MCF 10A (cell line): Measurements from ENCODE around the gene TUBB3. TPM values are rescaled to one million over a fixed set of nuclear protein-coding genes. Genes with fewer than 3 reads are reported as not detected.
"Not testable (repeated sequence)": the region's sequence is repeated elsewhere in the genome, so short reads cannot be mapped to it uniquely, and the experiment has no call there.

Experiments used
- Bru-seq: library from RNA; stranded (reverse); fragments of 400-500 nt; gene quantifications from one replicate; lab custom pipeline; 2021; lab: Mats Ljungman, UMichigan
- BruChase-seq, 2 experiments: library from RNA; stranded (reverse); fragments of 400-500 nt; gene quantifications; one replicate each; lab custom pipeline; 2021; lab: Mats Ljungman, UMichigan
- BruUV-seq: library from RNA; stranded (reverse); fragments of 400-500 nt; replicated peaks from 2 replicates; lab custom pipeline; 2021; lab: Mats Ljungman, UMichigan
- CTCF ChIA-PET: fragments of 300-600 bp; sonication (Branson Sonifier 250); formaldehyde crosslinking; extraction: SDS; loops from one replicate; lab custom pipeline; 2021; ENCODE audit warnings: antibody characterized with exemption, inconsistent platforms; lab: Yijun Ruan, JAX
- POLR2A ChIA-PET: fragments of 300-600, 350-650 bp; sonication (Branson Sonifier 250); formaldehyde crosslinking; extraction: SDS; loops from one replicate; lab custom pipeline; 2020; ENCODE audit warnings: antibody characterized with exemption, inconsistent platforms; lab: Yijun Ruan, JAX
- DNase-seq: peaks from one replicate; pipeline ENCODE4 v3.0.0-alpha.2; 2018; ENCODE audit not compliant: unreplicated experiment
- H3K27ac Mint-ChIP-seq: one replicate; pipeline ENCODE4 v1.8.0; 2022; ENCODE audit warnings: mild to moderate bottlenecking, low read depth, mixed read lengths; ENCODE audit not compliant: unreplicated experiment
- H3K27me3 Mint-ChIP-seq: one replicate; pipeline ENCODE4 v1.8.0; 2022; ENCODE audit warnings: mixed read lengths; ENCODE audit not compliant: insufficient read depth, unreplicated experiment
- H3K36me3 Mint-ChIP-seq: one replicate; pipeline ENCODE4 v1.8.0; 2022; ENCODE audit warnings: mild to moderate bottlenecking, moderate library complexity, mixed read lengths; ENCODE audit not compliant: insufficient read depth, unreplicated experiment
- H3K4me1 Mint-ChIP-seq: one replicate; pipeline ENCODE4 v1.8.0; 2022; ENCODE audit warnings: mixed read lengths; ENCODE audit not compliant: insufficient read depth, unreplicated experiment
- H3K4me3 Mint-ChIP-seq: one replicate; pipeline ENCODE4 v1.8.0; 2022; ENCODE audit warnings: mild to moderate bottlenecking, moderate library complexity, mixed read lengths; ENCODE audit not compliant: unreplicated experiment
- H3K9me3 Mint-ChIP-seq: one replicate; pipeline ENCODE4 v1.8.0; 2022; ENCODE audit warnings: mixed read lengths; ENCODE audit not compliant: unreplicated experiment
- intact Hi-C: fragments of 100-400 bp; cut with micrococcal nuclease; formaldehyde crosslinking; loops from 2 replicates; pipeline ENCODE4 v1.14.1; 2022
- long read RNA-seq: library from polyadenylated mRNA; stranded (forward); transcript quantifications from one replicate; pipeline ENCODE4 v2.0.0, GENCODE V29; 2022
- total RNA-seq: library from RNA; stranded (reverse); gene quantifications from 2 replicates; pipeline ENCODE4 v1.2.3, GENCODE V29; 2022
- TF ChIP-seq, protein P1 (sequence below): fragments of 200-600 bp; IDR thresholded peaks from one replicate; pipeline ENCODE4 v1.8.0; 2022; ENCODE audit warnings: antibody characterized with exemption, mild to moderate bottlenecking; ENCODE audit not compliant: unreplicated experiment

The TUBB3 gene
- total RNA-seq (20.2 and 23.0 TPM in 2 replicates), Bru-seq, nascent RNA (percentile 27 among the genes with signal in this experiment), BruChase-seq, experiment 1, labeled RNA remaining after a 6-hour chase (percentile 44 among the genes with signal in this experiment), BruChase-seq, experiment 2, labeled RNA remaining after a 2-hour chase (percentile 33 among the genes with signal in this experiment)
- long read RNA-seq, transcript TUBB3-201 (4 exons, 1,769 nt), result major isoform, 18 of 26 reads
- long read RNA-seq, partial matches to known transcripts, result 0 of 26 reads
- long read RNA-seq, other reads (novel, unspliced or antisense), result 6 of 26 reads

DNA sequence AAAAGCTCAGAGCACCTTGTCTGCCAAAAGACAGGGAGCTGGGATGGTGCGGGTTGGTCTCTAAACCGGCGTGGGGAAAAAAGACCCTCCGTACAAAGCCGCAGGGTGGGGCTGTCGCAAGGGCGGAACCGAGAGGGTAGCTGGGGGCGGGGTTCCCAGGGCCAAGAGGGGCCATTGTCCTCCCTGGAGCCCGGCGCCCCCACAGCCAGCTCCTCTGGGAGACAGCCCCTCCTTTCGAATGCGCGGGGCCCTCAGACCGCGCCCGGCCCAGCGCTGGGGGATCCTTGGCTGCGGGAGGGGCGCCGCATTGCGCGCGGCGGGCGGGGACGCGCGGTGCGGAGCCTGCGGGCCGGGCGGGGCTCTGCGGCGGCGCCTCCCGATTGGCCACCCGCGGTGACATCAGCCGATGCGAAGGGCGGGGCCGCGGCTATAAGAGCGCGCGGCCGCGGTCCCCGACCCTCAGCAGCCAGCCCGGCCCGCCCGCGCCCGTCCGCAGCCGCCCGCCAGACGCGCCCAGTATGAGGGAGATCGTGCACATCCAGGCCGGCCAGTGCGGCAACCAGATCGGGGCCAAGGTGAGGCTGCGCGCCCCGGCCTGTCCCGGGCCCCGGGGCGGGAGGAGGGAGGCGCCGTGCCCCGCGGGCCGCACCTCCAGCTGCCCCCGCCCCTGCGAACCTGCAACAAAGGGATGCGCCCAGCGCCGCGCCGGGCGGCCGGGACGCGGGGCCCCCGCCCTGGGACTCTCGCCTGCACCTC lies at the start of gene TUBB3:
Gene TUBB3 (plus strand): TSS at position 459 of the 756 bp plus-strand sequence. CDS start 60 bp downstream, at position 519.
- H3K27me3 Mint-ChIP-seq, result no peaks in the 10 kb centered on the region
- H3K27ac Mint-ChIP-seq, result peak within 1 kb of the TSS; percentile 76
- H3K4me1 Mint-ChIP-seq, result peaks cover 13% of the 10 kb centered on the region
- TF ChIP-seq, protein P1, sequence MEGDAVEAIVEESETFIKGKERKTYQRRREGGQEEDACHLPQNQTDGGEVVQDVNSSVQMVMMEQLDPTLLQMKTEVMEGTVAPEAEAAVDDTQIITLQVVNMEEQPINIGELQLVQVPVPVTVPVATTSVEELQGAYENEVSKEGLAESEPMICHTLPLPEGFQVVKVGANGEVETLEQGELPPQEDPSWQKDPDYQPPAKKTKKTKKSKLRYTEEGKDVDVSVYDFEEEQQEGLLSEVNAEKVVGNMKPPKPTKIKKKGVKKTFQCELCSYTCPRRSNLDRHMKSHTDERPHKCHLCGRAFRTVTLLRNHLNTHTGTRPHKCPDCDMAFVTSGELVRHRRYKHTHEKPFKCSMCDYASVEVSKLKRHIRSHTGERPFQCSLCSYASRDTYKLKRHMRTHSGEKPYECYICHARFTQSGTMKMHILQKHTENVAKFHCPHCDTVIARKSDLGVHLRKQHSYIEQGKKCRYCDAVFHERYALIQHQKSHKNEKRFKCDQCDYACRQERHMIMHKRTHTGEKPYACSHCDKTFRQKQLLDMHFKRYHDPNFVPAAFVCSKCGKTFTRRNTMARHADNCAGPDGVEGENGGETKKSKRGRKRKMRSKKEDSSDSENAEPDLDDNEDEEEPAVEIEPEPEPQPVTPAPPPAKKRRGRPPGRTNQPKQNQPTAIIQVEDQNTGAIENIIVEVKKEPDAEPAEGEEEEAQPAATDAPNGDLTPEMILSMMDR, result no peak
- BruUV-seq, result no TSS peak
- CTCF ChIA-PET, result interaction anchor here (1.1 kb wide), 1 partner anchor 216 kb away, joined by 3 read pairs; no protein-coding TSS in a partner anchor
- POLR2A ChIA-PET, result interaction anchor here (0.5 to 4.0 kb wide), 18 partner anchors 9 to 706 kb away, joined by 3 to 31 read pairs (median 4); partner anchors contain the start of genes CDK10, TCF25, VPS9D1 and ZNF778
- H3K4me3 Mint-ChIP-seq, result peak within 1 kb of the TSS; percentile 74
- intact Hi-C loops, result loop anchor here (5.0 kb wide), 1 partner anchor 221 kb away; the partner anchor contains the start of gene SPATA2L
- DNase-seq, result peak; percentile 73
- no peaks in the 10 kb centered on the region for H3K9me3 Mint-ChIP-seq
- peaks cover 13% of the 10 kb centered on the region for H3K36me3 Mint-ChIP-seq

DNA sequence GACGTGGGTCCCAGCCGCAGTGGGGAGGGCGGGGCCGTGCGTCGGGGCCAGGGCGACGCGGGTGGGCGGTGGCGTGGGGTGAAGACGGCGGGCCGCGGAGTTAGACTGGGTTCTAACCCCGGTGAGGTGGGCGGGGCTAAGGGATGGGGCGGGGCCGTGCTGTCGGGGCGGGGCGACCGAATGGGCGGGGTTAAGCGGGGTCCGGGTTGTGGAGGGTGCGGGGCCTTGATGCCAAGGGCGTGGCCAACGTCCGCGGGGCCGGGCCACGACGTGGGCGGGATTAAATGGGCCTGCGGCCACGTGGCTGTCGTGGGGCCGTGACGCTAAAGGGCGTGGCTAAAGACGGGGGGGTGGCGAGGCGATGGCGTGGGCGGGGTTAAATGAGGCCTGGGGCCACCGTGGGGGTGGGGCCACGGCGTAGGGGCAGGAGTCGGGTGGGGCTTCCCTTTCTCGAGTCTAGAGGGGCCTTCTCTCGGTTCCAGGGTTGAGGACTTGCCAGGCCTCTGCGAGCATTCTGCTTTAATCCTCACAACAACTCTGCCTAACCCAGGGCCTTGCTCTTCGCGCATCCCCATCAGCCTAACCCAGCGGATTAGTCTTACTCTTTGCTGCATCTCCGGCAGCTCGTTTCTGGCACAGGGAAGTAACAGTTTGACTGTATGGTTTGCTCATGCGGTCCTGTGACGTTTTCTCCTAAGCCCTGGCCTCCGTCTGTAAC lies 49.0 kb upstream of the TUBB3 start:
- peak; percentile 92 for DNase-seq
- Mint-ChIP-seq H3K4me1 (peaks cover 11% of the 10 kb centered on the region), H3K36me3 (peaks cover 46% of the 10 kb centered on the region), H3K27me3 (no peaks in the 10 kb centered on the region), H3K9me3 (no peaks in the 10 kb centered on the region), H3K4me3 (peak overlapping the region; percentile 89), H3K27ac (peak overlapping the region; percentile 99)
- intact Hi-C loops, result no loop called here
- no TSS peak for BruUV-seq
- ChIA-PET POLR2A (interaction anchor here (0.6 to 2.1 kb wide), 17 partner anchors 9 to 1512 kb away, joined by 3 to 32 read pairs (median 5); partner anchors contain the start of genes CDK10, FANCA, SPIRE2 and TUBB3), CTCF (interaction anchor here (0.5 to 0.7 kb wide), 2 partner anchors 13 to 221 kb away, joined by 3 to 4 read pairs; no protein-coding TSS in a partner anchor)
- TF ChIP-seq, protein P1, result no peak

DNA sequence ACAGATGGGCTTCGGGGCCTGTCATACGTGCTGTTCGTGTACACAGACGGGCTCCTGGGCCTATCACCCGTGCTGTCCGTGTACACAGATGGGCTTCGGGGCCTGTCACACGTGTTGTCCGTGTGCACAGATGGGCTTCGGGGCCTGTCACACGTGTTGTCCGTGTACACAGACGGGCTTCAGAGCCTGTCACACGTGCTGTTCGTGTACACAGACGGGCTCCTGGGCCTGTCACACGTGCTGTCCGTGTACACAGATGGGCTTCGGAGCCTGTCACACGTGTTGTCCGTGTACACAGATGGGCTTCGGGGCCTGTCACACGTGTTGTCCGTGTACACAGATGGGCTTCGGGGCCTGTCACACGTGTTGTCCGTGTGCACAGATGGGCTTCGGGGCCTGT lies 44.0 kb upstream of the TUBB3 start:
- BruUV-seq, H3K4me3 Mint-ChIP-seq, H3K9me3 Mint-ChIP-seq, intact Hi-C loops, DNase-seq, H3K27me3 Mint-ChIP-seq, H3K27ac Mint-ChIP-seq, CTCF ChIA-PET, POLR2A ChIA-PET: not testable (repeated sequence)
- H3K36me3 Mint-ChIP-seq, result peaks cover 80% of the 10 kb centered on the region
- H3K4me1 Mint-ChIP-seq, result peaks cover 16% of the 10 kb centered on the region
